Activated naive CD8-positive, alpha-beta T cell treated with anti-CD3 and anti-CD28 coated beads for 36 hours (primary cell): ENCODE data around the gene ERMARD. TPM values are rescaled to one million over a fixed set of nuclear protein-coding genes. Genes with fewer than 3 reads are reported as not detected.

Experiments
- DNase-seq: peaks from one replicate; pipeline ENCODE4 v3.0.0; 2021
- H3K27ac Mint-ChIP-seq: one replicate; pipeline ENCODE4 v1.8.0; 2022; ENCODE audit warnings: mild to moderate bottlenecking, moderate library complexity, mixed read lengths
- H3K27me3 Mint-ChIP-seq: one replicate; pipeline ENCODE4 v1.8.0; 2022; ENCODE audit warnings: mild to moderate bottlenecking, mixed read lengths
- H3K36me3 Mint-ChIP-seq: one replicate; pipeline ENCODE4 v1.8.0; 2021; ENCODE audit warnings: mild to moderate bottlenecking, mixed read lengths
- H3K4me1 Mint-ChIP-seq: one replicate; pipeline ENCODE4 v1.8.0; 2021; ENCODE audit warnings: mixed read lengths
- H3K4me3 Mint-ChIP-seq: one replicate; pipeline ENCODE4 v1.8.0; 2022; ENCODE audit warnings: mild to moderate bottlenecking, moderate library complexity, mixed read lengths
- H3K9me3 Mint-ChIP-seq: one replicate; pipeline ENCODE4 v1.8.0; 2022; ENCODE audit warnings: mixed read lengths
- total RNA-seq, 2 experiments: library from RNA; stranded (reverse); gene quantifications; one replicate each; pipeline ENCODE4 v1.2.3, GENCODE V29; 2021

The ERMARD gene
- total RNA-seq, 2 experiments from 2014 or later: 24.0 to 26.2 TPM

- Mint-ChIP-seq H3K4me3 (no peak overlapping the region), H3K36me3 (no peaks in the 10 kb centered on the region), H3K9me3 (no peaks in the 10 kb centered on the region), H3K4me1 (peaks cover 27% of the 10 kb centered on the region), H3K27me3 (peaks cover 72% of the 10 kb centered on the region), H3K27ac (no peak overlapping the region)
- no peak for DNase-seq
Measured at GRCh38 chr6:169800116-169800667, 48.8 kb downstream of the ERMARD start.

DNA sequence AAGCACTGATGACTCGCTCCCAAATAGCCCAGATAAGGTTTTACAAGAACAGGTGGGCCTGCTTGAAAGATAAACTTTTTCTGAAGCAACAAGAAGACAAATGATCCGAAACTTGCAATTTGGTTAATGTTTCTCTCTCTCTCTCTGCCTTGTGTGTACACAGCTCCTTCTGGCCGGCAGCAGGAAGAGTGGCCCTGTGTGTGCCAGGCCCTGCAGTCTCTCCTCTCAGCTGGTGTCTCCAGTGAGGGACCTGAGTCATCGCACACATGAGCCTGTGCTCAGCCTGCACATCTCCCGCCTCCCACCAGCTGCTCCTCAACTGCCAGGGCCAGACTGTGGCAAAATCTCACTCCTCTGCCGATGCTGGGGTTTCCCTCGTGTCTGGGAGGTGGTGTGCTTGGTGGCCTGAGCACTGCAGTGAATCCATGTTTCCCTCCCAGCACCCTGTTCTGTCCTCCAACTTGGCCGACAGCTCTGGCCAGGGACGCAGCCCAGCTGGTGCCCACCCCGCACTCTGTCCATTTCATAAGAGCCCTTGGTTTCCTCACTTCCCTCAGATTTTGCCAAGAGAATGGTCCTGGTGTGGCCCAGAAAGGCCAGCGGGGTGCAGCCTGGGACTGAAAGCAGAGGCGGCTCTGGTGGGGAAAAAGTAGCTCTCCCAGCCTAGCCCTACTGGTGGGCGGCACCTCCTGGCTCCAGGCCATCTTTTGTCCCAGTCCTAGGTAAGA is 49.4 kb downstream of the ERMARD start:
- no peak overlapping the region for H3K4me3 Mint-ChIP-seq
- peaks cover 72% of the 10 kb centered on the region for H3K27me3 Mint-ChIP-seq
- H3K36me3 Mint-ChIP-seq: no peaks in the 10 kb centered on the region
- H3K4me1 Mint-ChIP-seq: peaks cover 33% of the 10 kb centered on the region
- DNase-seq: no peak
- H3K9me3 Mint-ChIP-seq: no peaks in the 10 kb centered on the region
- H3K27ac Mint-ChIP-seq: no peak overlapping the region

- no peaks in the 10 kb centered on the region for H3K36me3 Mint-ChIP-seq
- peaks cover 39% of the 10 kb centered on the region for H3K4me1 Mint-ChIP-seq
- H3K27ac Mint-ChIP-seq: no peak overlapping the region
- DNase-seq: no peak
- no peak overlapping the region for H3K4me3 Mint-ChIP-seq
- H3K9me3 Mint-ChIP-seq: no peaks in the 10 kb centered on the region
- H3K27me3 Mint-ChIP-seq: peaks cover 72% of the 10 kb centered on the region
Measured at GRCh38 chr6:169801396-169802160, 50.2 kb downstream of the ERMARD start.

GRCh38 chr6:169802790-169803189 is 51.4 kb downstream of the ERMARD start:
- H3K4me3 Mint-ChIP-seq: no peak overlapping the region
- no peaks in the 10 kb centered on the region for H3K9me3 Mint-ChIP-seq

DNA sequence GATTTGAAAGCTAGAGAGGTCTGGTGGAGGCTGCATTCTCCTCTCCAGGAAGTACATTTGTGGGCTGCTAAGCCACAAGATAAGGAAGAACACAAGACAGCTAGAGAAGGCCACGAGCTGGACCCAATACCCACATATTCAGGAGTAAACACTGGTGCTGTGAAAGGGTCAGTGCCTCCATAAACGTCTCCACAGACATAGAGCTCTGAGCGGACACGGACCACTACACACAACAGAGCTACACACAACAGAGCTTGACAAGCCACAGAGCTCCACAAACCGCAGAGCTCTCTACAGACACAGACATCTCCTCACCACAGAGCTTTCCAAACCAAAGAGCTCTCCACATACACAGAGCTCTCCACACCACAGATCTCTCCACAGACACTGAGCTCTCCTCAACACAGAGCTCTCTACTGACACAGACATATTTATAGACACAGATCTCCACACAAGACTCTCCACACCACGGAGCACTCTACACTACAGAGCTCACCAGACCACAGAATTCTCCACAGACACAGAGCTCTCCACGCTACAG is 51.9 kb downstream of the ERMARD start:
- H3K4me1 Mint-ChIP-seq: peaks cover 50% of the 10 kb centered on the region
- H3K9me3 Mint-ChIP-seq: no peaks in the 10 kb centered on the region
- H3K27ac Mint-ChIP-seq: no peak overlapping the region
- DNase-seq: no peak
- no peaks in the 10 kb centered on the region for H3K36me3 Mint-ChIP-seq
- H3K27me3 Mint-ChIP-seq: peaks cover 62% of the 10 kb centered on the region
- H3K4me3 Mint-ChIP-seq: no peak overlapping the region

More at GRCh38 chr6:169802790-169803189, 51.4 kb downstream of the ERMARD start:
- Mint-ChIP-seq H3K4me1 (peaks cover 49% of the 10 kb centered on the region), H3K27me3 (peaks cover 67% of the 10 kb centered on the region), H3K36me3 (no peaks in the 10 kb centered on the region), H3K27ac (no peak overlapping the region)
- DNase-seq: no peak

DNA sequence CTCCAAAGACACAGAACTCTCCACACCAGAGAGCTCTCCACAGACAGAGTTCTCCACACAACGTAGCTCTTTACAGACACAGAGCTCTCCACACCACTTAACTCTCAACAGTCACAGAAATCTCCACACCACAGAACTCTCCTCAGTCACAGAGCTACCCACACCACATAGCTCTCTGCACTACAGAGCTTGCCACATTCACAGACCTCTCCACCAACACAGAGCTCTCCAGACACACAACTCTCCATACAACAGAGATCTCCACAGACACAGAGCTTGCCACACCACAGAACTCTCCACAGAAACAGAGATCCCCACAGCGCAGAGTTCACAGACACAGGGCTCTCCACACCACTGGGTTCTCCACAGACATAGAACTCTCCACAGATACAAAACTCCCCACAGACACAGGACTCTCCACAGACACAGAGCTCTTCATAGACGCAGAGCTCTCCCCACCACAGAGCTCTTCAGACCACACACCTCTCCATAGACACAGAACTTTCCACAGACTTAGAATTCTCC is 52.5 kb downstream of the ERMARD start:
- no peak for DNase-seq
- Mint-ChIP-seq H3K4me1 (peaks cover 53% of the 10 kb centered on the region), H3K9me3 (no peaks in the 10 kb centered on the region), H3K27ac (no peak overlapping the region), H3K27me3 (peaks cover 57% of the 10 kb centered on the region), H3K4me3 (no peak overlapping the region), H3K36me3 (no peaks in the 10 kb centered on the region)

DNA sequence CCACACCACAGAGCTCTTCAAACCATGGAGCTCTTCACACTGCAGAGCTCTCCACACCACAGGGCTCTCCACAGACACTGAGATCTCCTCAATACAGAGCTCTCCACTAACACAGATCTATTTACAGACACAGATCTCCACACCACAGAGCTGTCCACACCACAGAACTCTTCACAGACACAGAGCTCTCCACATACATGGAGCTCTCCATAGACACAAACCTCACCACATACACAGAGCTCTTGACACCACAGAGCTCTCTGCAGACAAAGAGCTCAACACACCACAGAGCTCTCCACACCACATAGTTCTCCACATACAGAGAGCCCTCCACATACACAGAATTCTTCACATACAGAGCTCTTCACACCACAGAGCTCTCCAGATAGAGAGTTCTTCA is 53.0 kb downstream of the ERMARD start:
- H3K27me3 Mint-ChIP-seq: peaks cover 51% of the 10 kb centered on the region
- no peak overlapping the region for H3K4me3 Mint-ChIP-seq
- H3K27ac Mint-ChIP-seq: no peak overlapping the region
- no peaks in the 10 kb centered on the region for H3K9me3 Mint-ChIP-seq
- H3K36me3 Mint-ChIP-seq: no peaks in the 10 kb centered on the region
- DNase-seq: no peak
- H3K4me1 Mint-ChIP-seq: peaks cover 53% of the 10 kb centered on the region

DNA sequence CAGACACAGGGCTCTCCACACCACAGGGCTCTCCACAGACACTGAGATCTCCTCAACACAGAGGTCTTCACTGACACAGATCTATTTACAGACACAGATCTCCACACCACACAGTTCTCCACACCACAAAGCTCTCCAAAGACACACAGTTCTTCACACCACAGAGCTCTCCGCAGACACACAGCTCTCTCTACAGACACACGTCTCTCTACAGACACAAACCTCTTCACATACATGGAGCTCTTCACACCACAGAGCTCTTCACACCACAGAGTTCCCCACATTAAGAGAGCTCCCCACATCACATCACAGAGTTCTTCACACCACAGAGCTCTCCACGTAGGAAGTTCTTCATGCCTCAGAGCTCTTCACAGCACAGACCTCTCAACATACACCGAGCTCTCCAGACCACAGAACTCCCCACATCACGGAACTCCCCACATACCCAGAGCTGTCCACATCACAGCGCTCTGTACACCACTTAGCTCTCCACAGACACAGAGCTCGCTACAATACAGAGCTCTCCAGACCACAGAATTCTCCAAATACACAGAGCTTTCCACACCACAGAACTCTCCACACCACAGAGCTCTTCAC is 53.9 kb downstream of the ERMARD start:
- H3K27me3 Mint-ChIP-seq: peaks cover 48% of the 10 kb centered on the region
- DNase-seq: no peak
- no peaks in the 10 kb centered on the region for H3K36me3 Mint-ChIP-seq
- H3K4me1 Mint-ChIP-seq: peaks cover 55% of the 10 kb centered on the region
- H3K9me3 Mint-ChIP-seq: no peaks in the 10 kb centered on the region
- H3K4me3 Mint-ChIP-seq: no peak overlapping the region
- no peak overlapping the region for H3K27ac Mint-ChIP-seq

DNA sequence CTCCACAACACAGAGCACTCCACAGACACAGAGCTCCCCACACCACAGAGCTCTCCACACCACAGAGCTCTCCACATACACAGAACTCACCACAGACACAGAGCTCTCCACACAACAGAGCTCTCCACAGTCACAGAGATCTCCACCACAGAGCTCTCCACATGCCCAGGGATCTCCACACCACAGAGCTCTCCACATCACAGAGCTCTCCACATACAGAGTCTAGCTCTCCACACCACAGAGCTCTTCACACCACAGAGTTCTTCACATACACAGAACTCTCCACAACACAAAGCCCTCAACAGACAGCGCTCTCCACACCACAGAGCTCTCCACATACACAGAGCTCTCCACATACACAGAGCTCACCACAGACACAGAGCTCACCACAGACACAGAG is 55.3 kb downstream of the ERMARD start:
- H3K9me3 Mint-ChIP-seq: no peaks in the 10 kb centered on the region
- peaks cover 52% of the 10 kb centered on the region for H3K4me1 Mint-ChIP-seq
- no peak overlapping the region for H3K4me3 Mint-ChIP-seq
- peaks cover 49% of the 10 kb centered on the region for H3K27me3 Mint-ChIP-seq
- H3K27ac Mint-ChIP-seq: no peak overlapping the region
- no peak for DNase-seq
- H3K36me3 Mint-ChIP-seq: no peaks in the 10 kb centered on the region

- peaks cover 54% of the 10 kb centered on the region for H3K27me3 Mint-ChIP-seq
- H3K36me3 Mint-ChIP-seq: no peaks in the 10 kb centered on the region
- no peak for DNase-seq
- H3K9me3 Mint-ChIP-seq: no peaks in the 10 kb centered on the region
- H3K27ac Mint-ChIP-seq: no peak overlapping the region
- H3K4me3 Mint-ChIP-seq: no peak overlapping the region
- peaks cover 52% of the 10 kb centered on the region for H3K4me1 Mint-ChIP-seq
Measured at GRCh38 chr6:169807229-169807628, 55.8 kb downstream of the ERMARD start.

- peaks cover 58% of the 10 kb centered on the region for H3K27me3 Mint-ChIP-seq
- no peaks in the 10 kb centered on the region for H3K36me3 Mint-ChIP-seq
- no peak overlapping the region for H3K27ac Mint-ChIP-seq
- peaks cover 50% of the 10 kb centered on the region for H3K4me1 Mint-ChIP-seq
- DNase-seq: no peak
- H3K9me3 Mint-ChIP-seq: no peaks in the 10 kb centered on the region
- H3K4me3 Mint-ChIP-seq: no peak overlapping the region
Measured at GRCh38 chr6:169807699-169808607, 56.5 kb downstream of the ERMARD start.

DNA sequence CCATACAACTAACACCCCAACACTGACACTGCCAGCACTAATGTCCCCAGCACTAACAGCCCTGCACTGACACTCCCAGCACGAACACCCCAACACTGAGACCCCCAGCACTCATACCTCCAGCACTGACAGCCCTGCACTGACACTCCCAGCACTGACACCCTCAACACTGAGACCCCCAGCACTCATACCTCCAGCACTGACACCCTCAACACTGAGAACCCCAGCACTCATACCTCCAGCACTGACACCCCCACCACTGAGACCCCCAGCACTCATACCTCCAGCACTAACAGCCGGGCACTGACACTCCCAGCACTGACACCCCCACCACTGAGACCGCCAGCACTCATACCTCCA is 57.2 kb downstream of the ERMARD start:
- H3K36me3 Mint-ChIP-seq: no peaks in the 10 kb centered on the region
- DNase-seq: no peak
- no peaks in the 10 kb centered on the region for H3K9me3 Mint-ChIP-seq
- peaks cover 44% of the 10 kb centered on the region for H3K4me1 Mint-ChIP-seq
- peaks cover 58% of the 10 kb centered on the region for H3K27me3 Mint-ChIP-seq
- H3K4me3 Mint-ChIP-seq: no peak overlapping the region
- H3K27ac Mint-ChIP-seq: no peak overlapping the region

DNA sequence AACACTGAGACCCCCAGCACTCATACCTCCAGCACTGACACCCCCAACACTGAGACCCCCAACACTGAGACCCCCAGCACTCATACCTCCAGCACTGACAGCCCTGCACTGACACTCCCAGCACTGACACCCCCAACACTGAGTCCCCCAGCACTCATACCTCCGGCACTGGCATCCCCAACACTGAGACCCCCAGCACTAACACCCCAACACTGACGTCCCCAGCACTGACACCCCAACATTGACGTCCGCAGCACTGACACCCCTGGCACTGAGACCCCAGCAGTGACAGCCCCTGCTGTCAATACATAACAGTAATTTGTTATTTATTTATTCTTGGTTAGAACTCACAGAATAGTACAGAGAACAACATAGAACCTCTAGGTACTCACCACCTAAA is 58.0 kb downstream of the ERMARD start:
- no peak overlapping the region for H3K27ac Mint-ChIP-seq
- DNase-seq: no peak
- H3K4me1 Mint-ChIP-seq: peaks cover 36% of the 10 kb centered on the region
- H3K27me3 Mint-ChIP-seq: peaks cover 52% of the 10 kb centered on the region
- H3K9me3 Mint-ChIP-seq: no peaks in the 10 kb centered on the region
- no peaks in the 10 kb centered on the region for H3K36me3 Mint-ChIP-seq
- H3K4me3 Mint-ChIP-seq: no peak overlapping the region
